Smooth muscle cell (in vitro differentiated cells): Measurements from ENCODE around the gene FREM2. TPM values are rescaled to one million over a fixed set of nuclear protein-coding genes. Genes with fewer than 3 reads are reported as not detected.

Source experiments
- DNase-seq: peaks from one replicate; lab custom pipeline; 2025; ENCODE audit not compliant: unreplicated experiment; lab: John Stamatoyannopoulos, UW
- H2AFZ ChIP-seq: fragments of 200-600 bp; sonication (generic); 2 replicates; pipeline ENCODE4 v1.6.0; 2016; ENCODE audit warnings: antibody characterized with exemption, low read depth, mild to moderate bottlenecking
- H3F3A ChIP-seq: fragments of 200-600 bp; sonication (generic); 2 replicates; pipeline ENCODE4 v1.6.0; 2017; ENCODE audit warnings: antibody characterized with exemption, low read depth
- H3K27ac ChIP-seq: fragments of 200-600 bp; sonication (generic); 2 replicates; pipeline ENCODE4 v1.5.1; 2016; ENCODE audit warnings: low read depth, mild to moderate bottlenecking
- H3K27me3 ChIP-seq: fragments of 200-600 bp; sonication (generic); 2 replicates; pipeline ENCODE4 v1.6.1; 2016; ENCODE audit warnings: low read depth, mild to moderate bottlenecking
- H3K36me3 ChIP-seq: fragments of 200-600 bp; sonication (generic); 2 replicates; pipeline ENCODE4 v1.5.1; 2016; ENCODE audit warnings: low read depth
- H3K4me1 ChIP-seq: fragments of 200-600 bp; sonication (generic); 2 replicates; pipeline ENCODE4 v1.5.1; 2016; ENCODE audit warnings: low read depth
- H3K4me2 ChIP-seq: fragments of 200-600 bp; sonication (generic); 2 replicates; pipeline ENCODE4 v1.6.0; 2016; ENCODE audit warnings: mild to moderate bottlenecking
- H3K4me3 ChIP-seq: fragments of 200-600 bp; sonication (generic); 2 replicates; pipeline ENCODE4 v1.5.1; 2016; ENCODE audit warnings: mild to moderate bottlenecking
- H3K79me2 ChIP-seq: fragments of 200-600 bp; sonication (generic); 2 replicates; pipeline ENCODE4 v1.6.0; 2016; ENCODE audit warnings: low read depth, mild to moderate bottlenecking
- H3K9ac ChIP-seq: fragments of 200-600 bp; sonication (generic); 2 replicates; pipeline ENCODE4 v1.6.0; 2016; ENCODE audit warnings: low read depth
- H3K9me3 ChIP-seq: fragments of 200-600 bp; sonication (generic); replicated peaks from 2 replicates; pipeline ENCODE4 v1.5.1; 2016; ENCODE audit warnings: low read depth
- H4K20me1 ChIP-seq: fragments of 200-600 bp; sonication (generic); 2 replicates; pipeline ENCODE4 v1.6.0; 2016; ENCODE audit warnings: low read depth
- WGBS: methylation state at CpG from one replicate; pipeline ENCODE4 v1.1.7; 2016; ENCODE audit warnings: low lambda C conversion rate; 5-methylcytosine and 5-hydroxymethylcytosine counted together
- polyA plus RNA-seq: library from polyadenylated mRNA; unstranded; fragments of >200 nt; fragmentation: Nextera tagmentation; extraction: Ambion mirVana; gene quantifications from 2 replicates; pipeline ENCODE4 v1.2.1, GENCODE V29; 2016
- total RNA-seq: library from RNA; depleted of rRNA; stranded (reverse); fragments of >200 nt; gene quantifications from 2 replicates; pipeline ENCODE4 v1.2.3, GENCODE V29; 2014
- TF ChIP-seq, protein P1 (sequence below): fragments of 200-600 bp; sonication (generic); IDR thresholded peaks from 2 replicates; pipeline ENCODE4 v1.5.1; 2017; ENCODE audit warnings: borderline replicate concordance, mild to moderate bottlenecking, antibody characterized with exemption; ENCODE audit not compliant: insufficient read depth, poor library complexity, severe bottlenecking

FREM2 gene
- total and polyA plus RNA-seq, 2 experiments from 2014 or later = 2.7 TPM; not detected in 1

DNA sequence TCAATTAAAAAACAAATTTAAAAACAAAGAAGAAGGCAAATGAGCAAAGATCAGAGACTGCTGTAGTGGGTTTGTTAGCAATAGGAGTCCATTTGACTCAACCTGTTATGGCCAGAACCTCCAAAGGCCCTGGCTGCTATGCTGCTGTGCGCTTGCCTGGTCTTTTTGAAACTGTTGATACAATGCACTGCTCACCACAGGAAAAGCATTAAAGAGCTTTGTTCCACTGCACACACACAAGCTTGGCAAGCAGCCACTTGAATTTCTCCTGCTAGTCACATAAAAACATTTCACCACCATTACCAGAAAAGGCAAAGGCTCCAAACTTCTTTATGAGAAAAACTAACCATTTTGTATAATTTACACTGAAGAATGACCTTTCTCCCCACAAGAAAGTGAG is 132.2 kb downstream of the FREM2 start:
- Histone ChIP-seq H3K27ac (no peak overlapping the region), H4K20me1 (no peaks in the 10 kb centered on the region), H3K9ac (no peak overlapping the region), H3K4me1 (no peaks in the 10 kb centered on the region), H3K9me3 (no peaks in the 10 kb centered on the region), H3K4me3 (no peak overlapping the region), H3K79me2 (no peaks in the 10 kb centered on the region), H3K4me2 (no peak overlapping the region), H2AFZ (no peak overlapping the region), H3K27me3 (no peaks in the 10 kb centered on the region), H3F3A (no peaks in the 10 kb centered on the region), H3K36me3 (no peaks in the 10 kb centered on the region)
- DNase-seq = no peak
- WGBS = 65% methylated on average over 1 of the region's 1 CpG
- TF ChIP-seq, protein P1, sequence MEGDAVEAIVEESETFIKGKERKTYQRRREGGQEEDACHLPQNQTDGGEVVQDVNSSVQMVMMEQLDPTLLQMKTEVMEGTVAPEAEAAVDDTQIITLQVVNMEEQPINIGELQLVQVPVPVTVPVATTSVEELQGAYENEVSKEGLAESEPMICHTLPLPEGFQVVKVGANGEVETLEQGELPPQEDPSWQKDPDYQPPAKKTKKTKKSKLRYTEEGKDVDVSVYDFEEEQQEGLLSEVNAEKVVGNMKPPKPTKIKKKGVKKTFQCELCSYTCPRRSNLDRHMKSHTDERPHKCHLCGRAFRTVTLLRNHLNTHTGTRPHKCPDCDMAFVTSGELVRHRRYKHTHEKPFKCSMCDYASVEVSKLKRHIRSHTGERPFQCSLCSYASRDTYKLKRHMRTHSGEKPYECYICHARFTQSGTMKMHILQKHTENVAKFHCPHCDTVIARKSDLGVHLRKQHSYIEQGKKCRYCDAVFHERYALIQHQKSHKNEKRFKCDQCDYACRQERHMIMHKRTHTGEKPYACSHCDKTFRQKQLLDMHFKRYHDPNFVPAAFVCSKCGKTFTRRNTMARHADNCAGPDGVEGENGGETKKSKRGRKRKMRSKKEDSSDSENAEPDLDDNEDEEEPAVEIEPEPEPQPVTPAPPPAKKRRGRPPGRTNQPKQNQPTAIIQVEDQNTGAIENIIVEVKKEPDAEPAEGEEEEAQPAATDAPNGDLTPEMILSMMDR = no peak

DNA sequence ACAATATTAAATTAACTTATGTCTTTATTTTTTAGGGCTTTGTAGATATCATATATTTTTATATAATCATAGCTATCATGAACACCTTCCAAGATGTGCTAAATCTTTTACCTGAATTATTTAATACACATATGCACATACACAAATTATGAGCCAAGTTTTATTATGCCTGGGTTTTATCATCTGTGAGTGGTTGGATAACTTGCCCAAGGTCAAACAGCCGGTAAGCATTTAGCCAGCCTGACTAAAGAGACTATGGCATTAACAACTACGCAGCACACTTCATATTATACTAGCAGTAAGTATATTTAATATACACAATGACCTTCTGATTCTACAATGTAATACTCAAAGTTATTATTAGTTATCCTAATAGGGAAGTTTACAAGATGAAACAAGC is 132.7 kb downstream of the FREM2 start:
- H3K9ac ChIP-seq = no peak overlapping the region
- H3K9me3 ChIP-seq = no peaks in the 10 kb centered on the region
- no peak overlapping the region for H3K27ac ChIP-seq
- no peaks in the 10 kb centered on the region for H3F3A ChIP-seq
- no peaks in the 10 kb centered on the region for H3K4me1 ChIP-seq
- no peak overlapping the region for H2AFZ ChIP-seq
- TF ChIP-seq, protein P1 = no peak
- H3K27me3 ChIP-seq = no peaks in the 10 kb centered on the region
- H3K4me3 ChIP-seq = no peak overlapping the region
- DNase-seq = no peak
- no peaks in the 10 kb centered on the region for H3K79me2 ChIP-seq
- H3K4me2 ChIP-seq = no peak overlapping the region
- no peaks in the 10 kb centered on the region for H4K20me1 ChIP-seq
- WGBS = 95% methylated on average over 2 of the region's 2 CpGs
- H3K36me3 ChIP-seq = no peaks in the 10 kb centered on the region

DNA sequence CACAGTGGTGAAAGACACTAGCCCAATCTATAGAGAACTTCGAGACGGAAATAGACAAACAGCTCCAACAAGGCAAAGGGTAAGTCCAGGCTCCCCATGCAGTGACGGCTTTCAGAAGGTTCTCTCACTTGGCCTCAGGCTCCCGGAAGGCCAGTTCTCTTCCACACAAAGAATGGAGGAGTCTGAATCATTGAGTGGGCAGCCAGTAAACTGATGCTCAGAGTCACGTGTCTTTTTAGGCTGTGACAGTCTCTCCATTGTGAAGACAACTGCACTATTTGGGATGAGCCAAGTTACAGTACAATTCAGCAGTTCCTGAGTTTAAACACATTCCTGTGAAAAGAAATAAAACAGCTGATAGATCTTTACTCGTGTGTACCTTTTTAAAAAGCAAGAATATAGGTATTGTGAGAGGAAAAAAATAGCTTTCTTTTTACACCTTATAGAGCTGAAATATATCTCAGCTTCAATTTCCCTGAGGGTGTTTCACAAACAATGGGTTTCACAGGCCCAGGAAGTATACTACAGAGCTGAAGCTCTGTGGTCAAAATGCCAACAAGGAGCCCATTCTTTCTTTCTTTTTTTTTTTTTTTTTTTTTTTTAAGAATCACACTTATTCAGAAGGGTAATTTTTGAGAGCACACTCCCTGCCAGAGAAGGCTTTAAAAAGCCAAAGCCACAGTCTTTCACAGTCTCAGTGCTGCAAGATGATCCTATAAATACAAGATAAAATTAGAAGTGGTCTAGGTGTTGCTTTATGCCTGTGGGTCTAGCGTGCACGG is 135.1 kb downstream of the FREM2 start:
- TF ChIP-seq, protein P1 = no peak
- Histone ChIP-seq H3K4me1 (no peaks in the 10 kb centered on the region), H3K4me2 (no peak overlapping the region), H2AFZ (peak overlapping the region; percentile 29), H4K20me1 (no peaks in the 10 kb centered on the region), H3K9me3 (no peaks in the 10 kb centered on the region), H3K9ac (no peak overlapping the region), H3K4me3 (no peak overlapping the region), H3K27ac (peak overlapping the region; percentile 51), H3K27me3 (no peaks in the 10 kb centered on the region), H3K36me3 (no peaks in the 10 kb centered on the region), H3K79me2 (no peaks in the 10 kb centered on the region), H3F3A (no peaks in the 10 kb centered on the region)
- WGBS = 64% methylated on average over 8 of the region's 8 CpGs
- DNase-seq = no peak

GRCh38 chr13:38824342-38824741 is 137.5 kb downstream of the FREM2 start:
- WGBS = 95% methylated on average over 4 of the region's 4 CpGs
- Histone ChIP-seq H2AFZ (no peak overlapping the region), H3K27ac (no peak overlapping the region), H3K36me3 (no peaks in the 10 kb centered on the region), H3K9ac (no peak overlapping the region), H3K4me1 (no peaks in the 10 kb centered on the region), H3K9me3 (no peaks in the 10 kb centered on the region), H3F3A (no peaks in the 10 kb centered on the region), H3K4me3 (no peak overlapping the region), H4K20me1 (no peaks in the 10 kb centered on the region), H3K27me3 (no peaks in the 10 kb centered on the region), H3K4me2 (no peak overlapping the region), H3K79me2 (no peaks in the 10 kb centered on the region)
- TF ChIP-seq, protein P1 = no peak
- DNase-seq = no peak
